Activated CD4-positive, alpha-beta T cell treated with anti-CD3 and anti-CD28 coated beads, Interleukin-2, amount 50 U/mL, for 48 hours (primary cell): ENCODE measurements around the gene PEX26.
"Not testable (repeated sequence)": the region's sequence is repeated elsewhere in the genome, so short reads cannot be mapped to it uniquely, and the experiment has no call there.

Experiments
- DNase-seq, 2 experiments: peaks; one replicate each; pipeline ENCODE4 v3.0.0-alpha.2; 2020

PEX26 gene

DNA sequence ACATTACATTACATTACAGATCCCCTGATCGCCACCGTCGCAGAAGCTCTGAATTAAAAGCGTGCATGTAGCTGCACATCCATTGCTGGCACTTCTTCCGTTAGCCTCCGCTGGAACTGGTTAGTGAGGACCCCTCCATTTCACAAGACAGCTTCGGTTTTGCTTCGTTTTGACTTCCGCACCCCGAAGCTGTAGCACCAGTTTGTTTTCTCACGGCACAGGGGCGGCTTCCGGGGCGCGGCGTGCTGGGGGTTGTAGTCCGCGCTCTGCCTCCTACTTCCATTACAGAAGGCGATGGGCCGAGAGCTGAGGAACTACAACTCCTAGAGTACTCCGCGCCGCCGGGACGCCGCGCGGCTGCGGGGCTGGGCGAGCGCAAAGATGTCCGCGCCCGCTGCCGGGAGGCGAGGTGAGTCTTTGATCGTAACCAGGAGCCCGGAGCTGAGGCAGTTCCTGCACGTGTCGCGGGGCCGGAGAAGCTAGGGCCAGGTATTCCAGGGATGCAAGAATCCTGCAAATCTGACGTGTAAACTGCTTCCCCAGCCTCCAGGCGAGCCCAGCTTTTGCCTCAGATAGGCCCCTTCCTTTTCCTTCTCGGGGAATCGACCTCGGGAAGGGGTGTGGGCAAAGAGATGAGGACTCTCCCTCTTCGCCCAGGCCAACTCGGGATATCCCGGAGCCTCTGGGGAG lies at the start of gene PEX26:
TSS of gene PEX26 (plus strand) at position 352 of the 690 bp plus-strand sequence. CDS start 387 bp downstream, outside the sequence.
- peak; percentile 94 to 96 for DNase-seq

DNA sequence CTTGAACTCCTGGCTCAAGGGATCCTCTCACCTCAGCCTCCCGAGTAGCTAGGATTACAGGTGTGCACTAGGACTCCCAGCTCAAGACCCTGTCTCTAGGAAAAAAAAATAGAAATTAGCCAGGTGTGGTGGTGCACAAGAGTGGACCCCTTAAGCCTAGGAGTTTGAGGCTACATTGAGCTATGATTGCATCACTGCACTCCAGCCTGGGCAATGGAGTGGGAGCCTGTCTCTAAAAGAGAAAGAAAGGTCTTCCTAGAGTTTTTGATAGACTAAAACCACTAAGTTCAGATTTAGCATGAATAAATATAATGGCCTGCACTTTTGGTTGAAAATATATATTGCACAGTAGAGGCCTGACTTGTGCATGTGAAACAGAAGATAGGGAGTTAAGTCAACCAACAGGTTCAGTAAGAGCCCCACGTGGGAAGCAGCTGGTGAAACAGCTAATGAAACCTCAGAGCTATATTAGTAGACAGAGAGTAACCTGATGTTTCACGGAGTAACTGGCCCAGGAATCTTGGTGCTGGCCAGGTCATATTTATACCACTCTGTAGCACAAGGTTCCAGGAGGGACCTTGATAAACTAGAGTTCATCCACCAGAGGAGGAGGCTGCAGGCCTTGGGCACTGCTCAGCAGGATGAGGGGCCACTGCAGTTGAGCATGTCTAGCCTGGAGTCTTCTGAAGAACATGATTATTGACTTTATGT lies 48.8 kb upstream of the PEX26 start:
- no peak for DNase-seq

DNA sequence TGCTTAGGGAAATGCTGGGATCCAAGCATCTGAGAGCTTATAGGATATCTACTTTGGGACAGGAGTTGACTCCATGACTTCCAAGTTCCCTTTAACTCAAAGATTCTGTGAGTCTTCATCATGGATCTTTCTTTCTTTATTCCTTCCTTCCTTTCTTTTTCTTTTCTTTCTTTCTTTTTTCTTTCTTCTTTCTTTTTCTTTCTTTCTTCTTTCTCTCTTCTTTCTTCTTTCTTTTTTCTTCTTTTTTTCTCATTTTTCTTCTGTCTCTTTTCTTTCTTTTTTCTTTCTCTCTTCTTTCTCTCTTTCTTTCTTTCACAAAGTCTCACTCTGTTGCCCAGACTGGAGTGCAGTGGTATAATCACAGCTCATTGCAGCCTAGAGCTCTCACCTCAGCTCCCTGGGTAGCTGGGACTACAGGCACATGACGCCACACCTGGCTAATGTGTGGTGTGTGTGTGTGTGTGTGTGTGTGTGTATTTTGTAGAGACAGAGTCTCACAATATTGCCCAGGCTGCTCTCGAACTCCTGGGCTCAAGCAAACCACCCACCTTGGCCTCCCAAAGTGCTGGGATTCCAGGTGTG lies 48.0 kb upstream of the PEX26 start:
- no peak for DNase-seq

DNA sequence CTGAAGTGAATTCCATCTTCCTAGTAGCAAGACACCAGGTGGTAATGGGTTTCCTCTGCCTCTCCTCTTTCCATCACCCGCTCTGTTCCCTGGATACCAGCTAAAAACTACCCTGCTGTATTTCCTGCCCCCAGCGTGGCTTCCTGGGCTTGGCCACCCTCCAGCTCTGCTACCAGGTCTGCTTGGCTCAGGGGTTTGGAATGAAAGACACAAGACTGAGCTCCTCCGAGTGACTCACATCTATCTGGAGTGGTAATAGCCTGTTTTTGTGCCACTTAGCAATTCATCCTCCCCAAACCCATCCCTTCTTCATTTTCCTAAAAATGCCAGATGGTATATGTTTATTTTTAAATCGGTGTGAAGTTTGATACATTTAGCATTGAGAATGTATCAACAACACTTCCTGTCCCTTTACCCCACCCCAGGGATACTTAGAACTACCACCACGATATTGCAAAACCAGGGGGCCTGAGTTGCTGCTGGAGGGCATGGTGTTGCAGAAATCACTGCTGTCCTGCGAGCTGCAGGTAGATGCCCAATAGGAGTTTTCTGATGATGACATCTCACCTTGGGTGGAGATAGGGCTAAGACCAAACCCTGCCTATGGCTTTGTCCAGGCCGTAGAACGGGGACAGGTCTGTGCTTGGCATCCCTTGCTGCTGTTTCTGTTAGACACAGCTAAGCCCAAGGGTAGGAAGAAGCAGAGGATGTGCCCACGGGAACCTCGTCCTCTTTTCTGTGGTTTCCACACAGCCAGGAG lies 45.9 kb upstream of the PEX26 start:
- DNase-seq: no peak

DNA sequence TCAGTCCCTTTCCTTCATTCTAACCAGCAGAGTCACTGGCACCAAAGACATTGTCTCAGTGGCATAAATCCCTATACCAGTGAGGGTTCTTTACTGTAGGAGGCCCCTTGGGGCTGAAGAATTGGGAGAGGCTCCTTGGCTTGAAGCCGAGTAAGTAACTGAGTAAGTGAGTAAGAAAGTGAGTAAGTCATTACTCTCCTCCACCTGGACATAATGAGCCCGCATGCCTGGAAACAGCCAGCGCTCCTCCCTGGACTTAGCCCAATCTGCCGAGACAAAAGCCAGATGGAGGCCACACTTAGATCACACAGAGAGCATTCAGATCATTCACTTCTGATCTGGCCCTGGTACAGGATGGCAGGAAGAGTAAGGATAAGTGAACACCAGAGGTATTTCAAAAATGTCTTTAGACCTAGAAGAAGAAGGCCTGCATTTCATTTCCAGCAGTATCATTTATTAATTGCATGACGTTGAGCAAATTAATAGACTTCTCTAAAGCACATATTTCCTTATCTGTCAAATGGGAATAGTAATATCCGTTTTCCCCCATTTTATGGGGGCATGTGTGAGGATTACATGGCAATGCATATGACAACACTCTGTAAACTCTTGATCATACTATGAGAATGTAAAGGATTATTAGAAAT lies 45.2 kb upstream of the PEX26 start:
- DNase-seq: no peak

DNA sequence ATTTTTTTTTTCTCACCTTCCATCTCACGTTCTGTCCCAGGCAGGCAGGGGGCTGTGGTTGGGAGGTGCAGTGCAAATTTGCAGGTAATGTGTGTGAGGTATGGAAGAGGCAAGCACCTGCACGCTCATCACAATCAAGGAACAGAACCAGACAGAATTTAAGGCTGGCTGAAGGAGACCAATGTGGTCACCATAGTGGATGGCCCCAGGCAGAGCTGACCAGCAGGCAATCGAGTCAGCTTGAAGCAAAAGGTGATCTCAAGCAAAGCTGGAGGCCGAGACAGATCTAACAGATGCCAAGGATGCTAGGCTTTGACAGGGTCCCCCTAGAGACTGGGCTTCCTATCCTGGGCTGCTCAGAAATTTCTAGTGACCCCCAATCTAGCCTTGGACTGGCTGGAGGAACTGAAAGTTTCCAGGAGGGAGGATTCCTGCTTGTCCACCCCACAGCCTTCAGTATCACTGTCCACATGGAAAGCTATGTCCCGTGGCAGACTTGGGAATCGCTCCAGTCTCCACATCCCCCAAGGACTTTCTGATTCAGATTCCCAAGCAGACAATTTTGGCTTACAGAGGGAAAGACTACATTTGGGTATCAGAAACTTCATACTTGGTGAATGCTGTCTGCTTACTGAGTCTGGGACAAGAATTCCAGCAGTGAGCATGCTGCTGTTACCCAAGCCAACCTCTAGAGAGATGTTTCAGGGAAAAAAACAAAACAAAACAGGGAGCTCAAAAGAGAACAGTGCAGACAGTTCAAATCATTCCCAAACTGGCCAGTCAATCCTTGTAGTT lies 44.4 kb upstream of the PEX26 start:
- no peak for DNase-seq

DNA sequence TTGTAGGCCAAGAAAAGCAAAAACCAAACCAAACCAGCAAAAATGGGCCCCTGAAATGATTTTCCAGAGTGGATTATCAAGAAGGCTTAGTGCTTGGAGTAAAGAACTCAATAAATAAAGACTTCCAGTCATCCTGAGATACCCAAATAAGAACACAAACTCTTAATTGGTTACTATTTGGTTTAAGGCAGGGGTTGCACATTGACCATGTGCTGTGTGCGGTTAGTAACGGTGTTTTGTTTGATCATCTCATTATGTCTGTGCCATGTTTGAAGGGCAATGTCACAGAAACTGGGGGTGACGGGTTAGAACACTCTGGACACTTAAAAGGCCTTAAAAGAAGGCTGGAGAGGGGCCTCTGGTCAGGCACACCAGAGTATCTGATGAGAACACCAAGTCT lies 43.7 kb upstream of the PEX26 start:
- DNase-seq: no peak

DNA sequence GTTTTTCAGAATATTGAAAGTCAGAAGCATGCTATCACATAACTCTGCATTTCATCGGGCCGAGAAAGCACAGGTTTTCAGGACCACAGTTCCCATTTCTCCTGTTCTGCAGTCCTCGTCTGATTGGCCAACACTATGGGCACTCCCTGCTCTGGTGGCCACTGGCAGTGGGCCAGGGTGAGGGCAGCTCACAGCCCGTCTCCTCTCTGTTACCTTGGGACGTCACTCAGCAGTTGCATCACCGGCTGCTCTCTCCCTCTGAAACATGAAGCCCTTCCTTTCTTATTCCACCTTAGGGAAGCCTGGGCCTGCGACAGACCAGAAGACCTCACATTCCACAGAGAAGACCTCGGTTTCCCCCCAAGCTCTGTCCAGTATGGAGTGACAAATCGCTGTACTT lies 42.0 kb upstream of the PEX26 start:
- DNase-seq: no peak

DNA sequence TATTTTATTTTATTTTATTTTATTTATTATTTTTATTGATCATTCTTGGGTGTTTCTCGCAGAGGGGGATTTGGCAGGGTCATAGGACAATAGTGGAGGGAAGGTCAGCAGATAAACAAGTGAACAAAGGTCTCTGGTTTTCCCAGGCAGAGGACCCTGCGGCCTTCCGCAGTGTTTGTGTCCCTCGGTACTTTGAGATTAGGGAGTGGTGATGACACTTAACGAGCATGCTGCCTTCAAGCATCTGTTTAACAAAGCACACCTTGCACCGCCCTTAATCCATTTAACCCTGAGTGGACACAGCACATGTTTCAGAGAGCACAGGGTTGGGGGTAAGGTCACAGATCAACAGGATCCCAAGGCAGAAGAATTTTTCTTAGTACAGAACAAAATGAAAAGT lies 36.9 kb upstream of the PEX26 start:
- not testable (repeated sequence) for DNase-seq

DNA sequence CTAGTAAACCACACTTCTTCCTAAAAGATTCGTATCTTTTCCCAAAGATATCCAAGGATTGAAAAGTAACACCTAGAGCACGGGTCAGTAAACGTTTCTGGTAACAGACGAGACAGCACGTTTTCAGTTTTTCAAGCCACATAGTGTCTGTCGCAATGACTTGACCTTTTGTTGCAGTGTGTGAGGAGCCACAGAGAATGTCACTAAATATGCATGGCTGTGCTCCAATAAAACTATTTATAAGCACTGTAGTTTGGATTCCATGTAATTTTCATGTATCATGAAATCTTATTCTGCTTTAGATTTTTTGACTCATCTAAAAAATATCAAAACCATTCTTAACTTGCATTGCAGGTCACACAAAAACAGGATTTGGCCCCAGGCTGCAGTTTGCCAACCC lies 35.1 kb upstream of the PEX26 start:
- DNase-seq: no peak

DNA sequence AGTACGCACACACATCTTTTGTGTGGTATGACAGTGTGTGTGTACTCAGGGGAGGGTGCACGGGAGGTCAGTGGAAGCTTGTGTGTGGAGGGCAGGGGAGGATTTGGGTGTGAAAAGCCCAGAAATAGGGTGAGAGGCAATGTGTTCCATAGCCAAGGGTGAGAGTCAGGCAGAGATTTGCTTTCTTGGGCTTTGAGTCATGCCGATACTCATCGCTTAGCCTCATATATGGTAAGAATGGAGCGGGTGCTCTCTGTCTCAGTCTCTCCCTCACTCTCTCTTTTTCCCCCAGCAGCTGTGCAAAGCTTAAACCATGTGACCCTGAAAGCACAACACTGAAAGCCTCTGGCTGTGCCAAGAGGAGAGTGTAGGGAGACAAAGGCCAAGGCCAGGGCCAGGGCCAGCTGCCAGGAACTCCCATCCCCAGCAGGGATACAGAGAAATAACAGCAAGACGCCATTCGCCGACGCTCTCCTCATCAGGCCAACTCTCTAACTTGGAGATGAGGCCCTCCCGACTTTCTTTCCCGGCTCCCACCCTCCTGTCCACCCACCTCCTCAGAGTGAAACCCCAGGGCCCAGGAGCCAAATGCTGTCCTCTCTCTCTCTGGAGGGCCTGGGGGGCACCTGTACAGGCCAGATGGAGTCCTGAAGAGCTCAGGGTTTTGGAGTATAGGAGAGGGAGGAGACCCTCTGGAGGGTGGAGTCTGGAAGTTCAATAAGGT lies 33.1 kb upstream of the PEX26 start:
- DNase-seq: no peak

DNA sequence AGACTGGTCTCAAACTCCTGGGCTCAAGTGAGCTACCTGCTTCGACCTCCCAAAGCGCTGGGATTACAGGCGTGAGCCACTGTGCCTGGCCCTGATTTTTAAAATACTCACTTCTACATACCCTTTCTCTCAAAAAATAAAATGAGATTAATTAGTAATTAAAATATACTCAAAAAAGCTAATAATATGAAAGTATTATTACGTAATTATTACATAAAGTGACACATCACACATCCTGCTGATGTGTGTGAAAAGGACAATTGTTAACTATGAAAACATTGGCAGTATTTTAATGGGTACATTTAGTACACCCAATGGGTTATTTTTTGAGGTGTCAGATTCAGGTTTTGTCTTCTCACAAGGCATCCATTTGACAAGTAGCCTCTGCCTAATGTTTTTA lies 32.0 kb upstream of the PEX26 start:
- no peak for DNase-seq

DNA sequence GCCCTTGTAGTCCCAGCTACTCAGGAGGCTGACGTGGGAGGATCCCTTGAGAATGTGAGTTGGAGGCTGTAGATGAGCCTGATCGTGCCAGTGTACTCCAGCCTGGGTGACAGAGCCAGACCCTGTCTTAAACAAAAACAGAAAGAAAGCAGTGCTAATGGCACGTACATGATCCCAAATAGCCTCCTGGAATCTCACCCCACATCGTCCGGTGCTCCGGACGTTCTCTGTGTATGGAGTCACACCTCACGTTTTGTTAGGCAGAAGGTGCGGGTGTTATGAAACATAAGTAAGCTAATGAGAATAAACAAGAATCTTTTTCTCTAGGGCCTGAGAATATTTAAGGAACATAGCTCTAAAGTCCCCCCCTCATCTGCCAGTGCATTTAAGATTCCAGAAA lies 29.7 kb upstream of the PEX26 start:
- no peak for DNase-seq

DNA sequence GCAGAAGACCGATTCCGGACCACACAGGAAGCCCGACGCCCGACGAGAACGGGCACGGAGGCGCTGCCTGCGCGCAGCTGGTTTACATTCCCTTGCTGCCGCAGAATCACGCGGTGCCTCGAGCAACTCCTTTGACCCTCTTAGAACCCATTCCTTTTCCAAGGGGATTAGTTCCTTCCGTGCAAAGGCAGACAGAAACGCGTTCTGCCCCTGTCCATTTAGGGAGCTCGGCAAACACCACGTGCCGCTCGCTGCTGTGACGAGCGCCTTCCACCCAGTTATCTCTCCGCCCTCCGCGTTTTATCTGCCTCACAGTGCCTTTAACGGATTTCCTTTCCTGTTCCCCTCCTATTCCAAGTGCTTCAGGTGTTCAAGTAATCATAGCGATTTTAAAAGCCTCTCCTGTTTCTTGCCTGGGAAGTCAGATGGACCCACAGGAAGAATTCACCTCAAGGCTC lies 29.3 kb upstream of the PEX26 start:
- no peak for DNase-seq

DNA sequence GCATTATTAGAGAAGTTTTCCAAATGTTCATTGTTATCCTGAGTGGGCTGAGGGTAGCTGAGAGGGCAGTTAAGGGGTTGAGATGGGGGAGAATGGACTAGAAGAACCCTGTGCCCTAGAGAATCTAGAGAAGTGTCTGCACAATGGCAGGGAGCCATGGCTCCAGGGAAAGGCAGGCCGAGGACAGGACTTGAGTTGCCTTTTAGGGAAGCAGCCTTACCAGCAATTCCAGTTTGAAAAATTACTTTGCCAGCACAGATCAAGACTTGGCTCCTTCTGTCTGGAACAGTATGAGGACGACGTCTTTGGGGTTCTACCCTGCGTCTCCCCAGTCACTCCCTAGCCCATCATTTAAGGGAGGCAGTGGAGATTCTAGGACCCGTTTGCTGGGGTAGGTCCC lies 27.7 kb upstream of the PEX26 start:
- no peak for DNase-seq

DNA sequence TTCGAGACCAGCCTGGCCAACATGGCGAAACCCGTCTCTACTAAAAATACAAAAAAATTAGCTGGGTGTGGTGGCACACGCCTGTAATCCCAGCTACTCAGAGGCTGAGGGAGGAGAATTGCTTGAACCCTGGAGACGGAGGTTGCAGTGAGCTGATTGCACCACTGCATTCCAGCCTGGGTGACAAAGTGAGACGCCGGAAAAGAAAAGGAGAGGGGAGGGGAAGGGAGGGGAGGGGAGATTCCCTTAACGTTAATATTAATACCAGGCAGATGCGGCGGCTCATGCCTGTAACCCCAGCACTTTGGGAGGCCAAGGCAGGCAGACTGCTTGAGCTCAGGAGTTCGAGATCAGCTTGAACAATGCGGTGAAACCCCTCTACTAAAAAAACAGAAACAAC lies 26.7 kb upstream of the PEX26 start:
- not testable (repeated sequence) for DNase-seq

DNA sequence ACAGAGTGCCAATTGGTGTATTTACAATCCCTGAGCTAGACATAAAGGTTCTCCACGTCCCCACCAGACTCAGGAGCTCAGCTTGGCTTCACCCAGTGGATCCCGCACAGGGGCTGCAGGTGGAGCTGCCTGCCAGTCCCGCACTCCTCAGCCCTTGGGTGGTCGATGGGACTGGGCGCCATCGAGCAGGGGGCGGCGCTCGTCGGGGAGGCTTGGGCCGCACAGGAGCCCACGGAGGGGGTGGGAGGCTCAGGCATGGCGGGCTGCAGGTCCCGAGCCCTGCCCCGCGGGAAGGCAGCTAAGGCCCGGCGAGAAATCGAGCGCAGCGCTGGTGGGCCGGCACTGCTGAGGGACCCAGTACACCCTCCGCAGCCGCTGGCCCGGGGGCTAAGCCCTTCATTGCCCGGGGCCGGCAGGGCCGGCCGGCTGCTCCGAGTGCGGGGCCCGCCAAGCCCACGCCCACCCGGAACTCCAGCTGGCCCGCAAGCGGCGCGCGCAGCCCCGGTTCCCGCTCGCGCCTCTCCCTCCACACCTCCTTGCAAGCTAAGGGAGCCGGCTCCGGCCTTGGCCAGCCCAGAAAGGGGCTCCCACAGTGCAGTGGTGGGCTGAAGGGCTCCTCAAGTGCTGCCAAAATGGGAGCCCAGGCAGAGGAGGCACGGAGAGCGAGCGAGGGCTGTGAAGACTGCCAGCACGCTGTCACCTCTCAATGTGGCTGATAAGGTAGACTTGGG lies 24.4 kb upstream of the PEX26 start:
- not testable (repeated sequence) for DNase-seq

DNA sequence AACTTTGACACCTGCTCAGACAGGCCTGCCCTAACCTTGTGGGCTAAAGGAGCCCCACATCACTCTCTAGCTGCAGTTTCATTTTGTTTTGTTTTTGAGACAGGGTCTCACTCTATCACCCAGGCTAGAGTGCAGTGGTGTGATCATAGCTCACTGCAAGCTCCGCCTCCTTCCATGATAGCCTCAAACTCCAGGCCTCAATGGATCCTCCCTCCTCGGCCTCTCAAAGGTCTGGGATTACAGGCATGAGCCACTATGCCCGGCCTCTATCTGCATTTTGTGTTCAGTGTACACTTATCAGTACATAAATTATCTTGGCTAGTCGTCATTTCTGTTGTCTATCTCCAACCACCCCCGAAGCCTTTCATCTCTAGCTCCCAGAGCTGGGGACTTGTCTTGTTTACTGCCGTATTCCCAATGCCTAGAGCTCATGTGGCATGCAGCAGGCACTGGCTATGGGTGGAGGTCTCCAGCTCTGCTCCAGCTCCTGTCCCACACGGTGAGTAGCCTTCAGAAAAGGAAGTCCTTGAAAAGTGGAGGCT lies 22.1 kb upstream of the PEX26 start:
- DNase-seq: no peak

DNA sequence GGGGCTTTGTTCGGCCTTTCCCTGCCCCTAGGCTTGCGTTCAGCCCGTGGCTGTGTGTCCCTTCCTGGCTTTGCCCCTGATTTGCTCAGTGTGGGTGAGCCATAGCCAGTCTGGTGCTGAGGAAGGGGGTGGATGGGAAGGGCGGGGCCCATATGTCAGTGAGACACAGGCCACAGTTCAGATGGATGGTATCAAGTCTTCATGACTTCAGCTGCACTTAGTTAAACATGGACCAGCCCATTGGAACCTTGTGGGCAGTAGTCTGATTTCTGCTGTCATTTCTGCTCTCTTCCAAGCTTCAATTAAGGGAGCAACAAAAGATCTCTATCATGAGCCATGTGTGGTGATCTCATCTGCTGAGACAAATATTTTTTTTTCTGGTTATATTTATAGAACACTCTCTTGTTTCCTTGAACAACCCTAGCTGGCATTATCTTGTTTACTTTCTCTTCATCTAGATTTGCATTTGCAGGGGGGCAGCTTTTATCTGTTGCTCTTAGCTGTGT lies 21.6 kb upstream of the PEX26 start:
- no peak for DNase-seq

DNA sequence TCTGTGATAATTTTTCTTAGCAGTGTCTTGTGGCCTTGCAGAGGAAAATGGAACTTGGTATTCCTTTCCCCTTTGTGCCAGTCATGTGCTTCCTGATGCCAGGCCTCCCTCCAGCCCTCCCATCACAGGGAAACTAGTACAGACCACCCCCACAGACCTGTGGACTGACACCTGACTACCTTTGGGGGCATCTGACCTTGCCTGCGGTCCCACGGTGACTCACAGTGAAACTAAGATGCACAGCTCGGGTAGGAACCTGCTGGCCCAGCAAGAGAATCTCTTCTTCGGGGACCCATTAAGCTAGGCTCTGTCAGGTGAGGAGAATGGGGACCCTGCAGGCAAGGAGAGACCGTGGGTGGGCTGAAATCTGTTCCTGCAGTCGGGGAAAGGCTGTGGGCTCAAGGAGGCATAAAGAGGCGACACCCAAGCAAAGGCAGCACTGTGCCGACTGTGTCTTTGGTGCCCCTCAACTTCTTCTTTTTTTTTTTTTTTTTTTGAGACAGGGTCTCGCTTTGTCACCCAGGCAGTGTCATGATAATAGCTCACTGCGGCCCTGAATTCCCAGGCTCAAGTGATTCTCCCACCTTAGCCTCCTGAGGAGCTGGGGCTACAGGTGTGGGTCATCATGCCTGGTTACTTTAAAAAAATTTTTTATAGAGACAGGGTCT lies 20.8 kb upstream of the PEX26 start:
- no peak for DNase-seq
